Mesodermal cell (in vitro differentiated cells): ENCODE data around the gene TRIO.

ENCODE experiments used
- H3K27ac ChIP-seq: 2 replicates; pipeline ENCODE4 v1.7.0; 2013; ENCODE audit warnings: mild to moderate bottlenecking, low read depth, low read length, moderate library complexity; ENCODE audit not compliant: severe bottlenecking
- H3K36me3 ChIP-seq: 2 replicates; pipeline ENCODE4 v1.7.1; 2013; ENCODE audit warnings: mild to moderate bottlenecking, low read length, moderate library complexity; ENCODE audit not compliant: control insufficient read depth, insufficient read depth
- H3K4me1 ChIP-seq: one replicate; pipeline ENCODE4 v1.7.1; 2013; ENCODE audit warnings: mild to moderate bottlenecking, low read length; ENCODE audit not compliant: insufficient read depth, control insufficient read depth, poor library complexity, severe bottlenecking
- H3K4me3 ChIP-seq: 2 replicates; pipeline ENCODE4 v1.7.0; 2013; ENCODE audit warnings: low read length, control low read depth, mild to moderate bottlenecking; ENCODE audit not compliant: insufficient read depth, poor library complexity, severe bottlenecking; ENCODE audit errors: extremely low read depth
- H3K9me3 ChIP-seq: 2 replicates; pipeline ENCODE4 v1.7.1; 2013; ENCODE audit warnings: mild to moderate bottlenecking, low read length, moderate library complexity; ENCODE audit not compliant: control insufficient read depth
- WGBS, 2 experiments: methylation state at CpG; one replicate each; pipeline ENCODE4 v1.1.5; 2013; ENCODE audit warnings: missing lambda C conversion rate in 2 of 2; ENCODE audit not compliant: insufficient coverage in 2 of 2; 5-methylcytosine and 5-hydroxymethylcytosine counted together

TRIO gene

GRCh38 chr5:14295610-14296009, 152.5 kb downstream of the TRIO start:
- WGBS, 2 experiments, result 95 to 96% methylated on average over 5 of the region's 5 CpGs
- Histone ChIP-seq H3K36me3 (peaks cover 91% of the 10 kb centered on the region), H3K4me3 (no peak overlapping the region), H3K4me1 (no peaks in the 10 kb centered on the region), H3K27ac (no peak overlapping the region), H3K9me3 (no peaks in the 10 kb centered on the region)

- 96 to 100% methylated on average over 11 to 13 of the region's 14 CpGs for WGBS, 2 experiments
Measured at GRCh38 chr5:14296533-14297331, 153.6 kb downstream of the TRIO start.

GRCh38 chr5:14297697-14298096, 154.6 kb downstream of the TRIO start:
- 93 to 96% methylated on average over 3 to 5 of the region's 9 CpGs for WGBS, 2 experiments
- no peaks in the 10 kb centered on the region for H3K4me1 ChIP-seq
- no peaks in the 10 kb centered on the region for H3K9me3 ChIP-seq
- peaks cover 99% of the 10 kb centered on the region for H3K36me3 ChIP-seq
- no peak overlapping the region for H3K27ac ChIP-seq
- H3K4me3 ChIP-seq, result no peak overlapping the region

More at GRCh38 chr5:14296533-14297331, 153.6 kb downstream of the TRIO start:
- Histone ChIP-seq H3K4me1 (no peaks in the 10 kb centered on the region), H3K4me3 (no peak overlapping the region), H3K36me3 (peaks cover 94% of the 10 kb centered on the region), H3K9me3 (no peaks in the 10 kb centered on the region), H3K27ac (no peak overlapping the region)

- Histone ChIP-seq H3K9me3 (no peaks in the 10 kb centered on the region), H3K27ac (no peak overlapping the region), H3K4me3 (no peak overlapping the region), H3K36me3 (peaks cover 95% of the 10 kb centered on the region), H3K4me1 (no peaks in the 10 kb centered on the region)
- 100% methylated on average over 1 to 2 of the region's 3 CpGs for WGBS, 2 experiments
Measured at GRCh38 chr5:14298126-14298847, 155.1 kb downstream of the TRIO start.

GRCh38 chr5:14299666-14300065, 156.5 kb downstream of the TRIO start:
- H3K4me1 ChIP-seq, result no peaks in the 10 kb centered on the region
- H3K27ac ChIP-seq, result no peak overlapping the region
- H3K36me3 ChIP-seq, result peaks cover 94% of the 10 kb centered on the region
- no peak overlapping the region for H3K4me3 ChIP-seq
- H3K9me3 ChIP-seq, result no peaks in the 10 kb centered on the region
- 92 to 100% methylated on average over 2 to 4 of the region's 4 CpGs for WGBS, 2 experiments

- Histone ChIP-seq H3K27ac (no peak overlapping the region), H3K36me3 (peaks cover 93% of the 10 kb centered on the region)
- 94% methylated on average over 3 of the region's 3 CpGs for WGBS, 2 experiments
Measured at GRCh38 chr5:14301186-14301585, 158.0 kb downstream of the TRIO start.

GRCh38 chr5:14302330-14302729, 159.2 kb downstream of the TRIO start:
- 100% methylated on average over 1 of the region's 3 CpGs for WGBS, 2 experiments
- no peaks in the 10 kb centered on the region for H3K9me3 ChIP-seq
- peaks cover 93% of the 10 kb centered on the region for H3K36me3 ChIP-seq

More at GRCh38 chr5:14301186-14301585, 158.0 kb downstream of the TRIO start:
- no peaks in the 10 kb centered on the region for H3K9me3 ChIP-seq
- no peak overlapping the region for H3K4me3 ChIP-seq
- no peaks in the 10 kb centered on the region for H3K4me1 ChIP-seq

GRCh38 chr5:14305045-14305444, 161.9 kb downstream of the TRIO start:
- Histone ChIP-seq H3K4me3 (no peak overlapping the region), H3K4me1 (no peaks in the 10 kb centered on the region), H3K36me3 (peaks cover 90% of the 10 kb centered on the region), H3K9me3 (no peaks in the 10 kb centered on the region), H3K27ac (peak overlapping the region; percentile 50)
- 91% methylated on average over 4 to 6 of the region's 7 CpGs for WGBS, 2 experiments

More at GRCh38 chr5:14302330-14302729, 159.2 kb downstream of the TRIO start:
- Histone ChIP-seq H3K4me3 (no peak overlapping the region), H3K27ac (no peak overlapping the region), H3K4me1 (no peaks in the 10 kb centered on the region)

- H3K4me3 ChIP-seq, result no peak overlapping the region
- no peaks in the 10 kb centered on the region for H3K9me3 ChIP-seq
- 80 to 100% methylated on average over 1 of the region's 2 CpGs for WGBS, 2 experiments
- H3K27ac ChIP-seq, result no peak overlapping the region
- peaks cover 90% of the 10 kb centered on the region for H3K36me3 ChIP-seq
- H3K4me1 ChIP-seq, result no peaks in the 10 kb centered on the region
Measured at GRCh38 chr5:14306329-14306815, 163.2 kb downstream of the TRIO start.

- H3K36me3 ChIP-seq, result peaks cover 90% of the 10 kb centered on the region
- H3K27ac ChIP-seq, result no peak overlapping the region
- no peak overlapping the region for H3K4me3 ChIP-seq
- H3K4me1 ChIP-seq, result no peaks in the 10 kb centered on the region
- 94 to 97% methylated on average over 3 to 4 of the region's 5 CpGs for WGBS, 2 experiments
- H3K9me3 ChIP-seq, result no peaks in the 10 kb centered on the region
Measured at GRCh38 chr5:14308384-14309154, 165.4 kb downstream of the TRIO start.
